Neural cell (in vitro differentiated cells): ENCODE results near the gene NCAM1. TPM values are rescaled to one million over a fixed set of nuclear protein-coding genes. Genes with fewer than 3 reads are reported as not detected.

Source experiments
- H2AFZ ChIP-seq: fragments of 200-600, 300-800 bp; sonication (generic), shearing (Covaris generic); 2 replicates; pipeline ENCODE4 v1.6.0; 2014; ENCODE audit warnings: low read depth, mild to moderate bottlenecking, antibody characterized with exemption, low read length, moderate library complexity
- H3F3A ChIP-seq: fragments of 200-600 bp; shearing (Covaris generic); 2 replicates; pipeline ENCODE4 v1.6.1; 2016; ENCODE audit warnings: mild to moderate bottlenecking, moderate library complexity, mixed read lengths, antibody characterized with exemption, low read length; ENCODE audit not compliant: insufficient read depth, poor library complexity, severe bottlenecking
- H3K27ac ChIP-seq: fragments of 200-600, 300-800 bp; sonication (generic), shearing (Covaris generic); 2 replicates; pipeline ENCODE4 v1.5.1; 2014; ENCODE audit warnings: mild to moderate bottlenecking, low read length, moderate library complexity
- H3K27me3 ChIP-seq: fragments of 300-800, 200-600 bp; sonication (generic), shearing (Covaris generic); 2 replicates; pipeline ENCODE4 v1.6.0; 2014; ENCODE audit warnings: mild to moderate bottlenecking, low read depth, low read length, moderate library complexity; ENCODE audit not compliant: insufficient read depth
- H3K36me3 ChIP-seq: fragments of 300-800, 200-600 bp; sonication (generic), shearing (Covaris generic); 2 replicates; pipeline ENCODE4 v1.5.1; 2014; ENCODE audit warnings: mild to moderate bottlenecking, antibody characterized with exemption, low read length, moderate library complexity; ENCODE audit not compliant: insufficient read depth
- H3K4me2 ChIP-seq: fragments of 300-800, 200-600 bp; sonication (generic), shearing (Covaris generic); 2 replicates; pipeline ENCODE4 v1.6.0; 2014; ENCODE audit warnings: mild to moderate bottlenecking, low read length
- H3K4me3 ChIP-seq: fragments of 300-800, 200-600 bp; sonication (generic), shearing (Covaris generic); 2 replicates; pipeline ENCODE4 v1.5.1; 2014; ENCODE audit warnings: mild to moderate bottlenecking, low read length, moderate library complexity
- H3K79me2 ChIP-seq: fragments of 200-600 bp; shearing (Covaris generic); replicated peaks from 2 replicates; pipeline ENCODE4 v1.6.0; 2014; ENCODE audit warnings: mild to moderate bottlenecking, low read length, moderate library complexity; ENCODE audit not compliant: insufficient read depth
- H3K9ac ChIP-seq: fragments of 300-800, 200-600 bp; sonication (generic), shearing (Covaris generic); 2 replicates; pipeline ENCODE4 v1.6.1; 2016; ENCODE audit warnings: mild to moderate bottlenecking, low read length, mixed read lengths
- H3K9me2 ChIP-seq: fragments of 200-600 bp; shearing (Covaris generic); 2 replicates; pipeline ENCODE4 v1.6.1; 2016; ENCODE audit warnings: mild to moderate bottlenecking, low read length, mixed read lengths; ENCODE audit not compliant: insufficient read depth
- H3K9me3 ChIP-seq: fragments of 200-600, 300-800 bp; sonication (generic), shearing (Covaris generic); 2 replicates; pipeline ENCODE4 v1.6.1; 2016; ENCODE audit warnings: mild to moderate bottlenecking, mixed run types, low read length, moderate library complexity, mixed read lengths
- H4K20me1 ChIP-seq: fragments of 200-600 bp; shearing (Covaris generic); 2 replicates; pipeline ENCODE4 v1.6.1; 2016; ENCODE audit warnings: mild to moderate bottlenecking, mixed run types; ENCODE audit not compliant: insufficient read depth
- EP300 ChIP-seq: fragments of 450-650 bp; conservative IDR thresholded peaks from 2 replicates; pipeline ENCODE4 v1.6.1; 2014; ENCODE audit warnings: antibody characterized with exemption, mild to moderate bottlenecking, moderate library complexity; ENCODE audit not compliant: poor library complexity, severe bottlenecking
- EZH2 ChIP-seq: fragments of 200-600, 300-800 bp; shearing (Covaris generic), sonication (generic); IDR thresholded peaks from 2 replicates; pipeline ENCODE4 v1.6.1; 2014; ENCODE audit warnings: antibody characterized with exemption, low read length, borderline replicate concordance, mild to moderate bottlenecking; ENCODE audit not compliant: insufficient read depth, poor library complexity, severe bottlenecking
- MXI1 ChIP-seq: fragments of 450-650 bp; conservative IDR thresholded peaks from 2 replicates; pipeline ENCODE4 v1.6.1; 2014; ENCODE audit warnings: antibody characterized with exemption, mild to moderate bottlenecking; ENCODE audit not compliant: poor library complexity, severe bottlenecking
- POLR2AphosphoS5 ChIP-seq: IDR thresholded peaks from 2 replicates; pipeline ENCODE4 v1.6.1; 2012
- RAD21 ChIP-seq: fragments of 450-650 bp; conservative IDR thresholded peaks from 2 replicates; pipeline ENCODE4 v1.6.1; 2014; ENCODE audit warnings: antibody characterized with exemption, mild to moderate bottlenecking, moderate library complexity
- REST ChIP-seq: IDR thresholded peaks from 2 replicates; pipeline ENCODE4 v1.6.1; 2012; ENCODE audit warnings: borderline replicate concordance
- SMC3 ChIP-seq: fragments of 450-650 bp; conservative IDR thresholded peaks from 2 replicates; pipeline ENCODE4 v1.6.1; 2014; ENCODE audit warnings: antibody characterized with exemption, mild to moderate bottlenecking, moderate library complexity; ENCODE audit not compliant: poor library complexity
- TAF1 ChIP-seq: IDR thresholded peaks from 2 replicates; pipeline ENCODE4 v1.6.1; 2012; ENCODE audit warnings: low read depth
- polyA plus RNA-seq: library from polyadenylated mRNA; depleted of rRNA; stranded (reverse); fragments of >200 nt; gene quantifications from 2 replicates; pipeline ENCODE4 v1.2.3, GENCODE V29; 2014
- TF ChIP-seq, protein P1 (sequence below): fragments of 450-650 bp; IDR thresholded peaks from 2 replicates; pipeline ENCODE4 v1.5.1; 2014; ENCODE audit warnings: antibody characterized with exemption, mild to moderate bottlenecking, moderate library complexity; ENCODE audit not compliant: poor library complexity, severe bottlenecking

Gene NCAM1
- polyA plus RNA-seq, 1 donor from 2014 or later = 120 TPM

DNA sequence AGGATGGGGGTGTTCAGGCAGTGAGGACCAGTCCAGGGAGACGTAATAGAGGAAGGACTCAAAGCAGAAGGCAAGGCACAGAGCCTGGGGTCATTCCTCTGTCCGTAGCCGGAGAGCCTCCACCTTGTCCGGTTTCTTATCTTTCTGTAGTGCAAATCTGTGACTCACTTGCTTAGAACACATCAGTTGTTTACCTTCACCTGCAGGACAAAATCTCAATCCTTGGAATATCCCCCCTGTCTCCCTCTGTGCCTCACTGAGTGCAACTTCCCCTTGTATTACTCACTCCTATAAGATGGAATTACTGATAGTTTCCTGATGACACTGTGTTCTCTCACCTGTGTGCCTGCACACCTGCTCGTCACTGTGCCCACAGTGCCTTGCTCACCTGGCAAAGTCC is 332.7 kb downstream of the NCAM1 start:
- Histone ChIP-seq H3K4me2 (no peak overlapping the region), H3K79me2 (no peaks in the 10 kb centered on the region), H3K27me3 (no peaks in the 10 kb centered on the region), H3K4me3 (no peak overlapping the region), H3K27ac (no peak overlapping the region), H3K9me3 (no peaks in the 10 kb centered on the region), H3K9me2 (no peaks in the 10 kb centered on the region), H2AFZ (no peak overlapping the region), H4K20me1 (no peaks in the 10 kb centered on the region), H3K9ac (no peak overlapping the region), H3F3A (no peaks in the 10 kb centered on the region), H3K36me3 (no peaks in the 10 kb centered on the region)
- TF ChIP-seq SMC3 (no peak), EZH2 (no peak)

GRCh38 chr11:113295993-113296392 is 334.8 kb downstream of the NCAM1 start:
- H3K9me2 ChIP-seq = no peaks in the 10 kb centered on the region
- no peak overlapping the region for H3K4me3 ChIP-seq
- H3K9me3 ChIP-seq = no peaks in the 10 kb centered on the region
- no peak overlapping the region for H3K4me2 ChIP-seq
- H3K27me3 ChIP-seq = no peaks in the 10 kb centered on the region
- H2AFZ ChIP-seq = no peak overlapping the region
- H3K27ac ChIP-seq = no peak overlapping the region
- H3K79me2 ChIP-seq = no peaks in the 10 kb centered on the region
- H4K20me1 ChIP-seq = no peaks in the 10 kb centered on the region
- H3F3A ChIP-seq = no peaks in the 10 kb centered on the region
- TF ChIP-seq SMC3 (no peak), EZH2 (no peak), POLR2AphosphoS5 (no peak), EP300 (no peak), RAD21 (no peak), REST (no peak), TAF1 (no peak), MXI1 (no peak)
- TF ChIP-seq, protein P1, sequence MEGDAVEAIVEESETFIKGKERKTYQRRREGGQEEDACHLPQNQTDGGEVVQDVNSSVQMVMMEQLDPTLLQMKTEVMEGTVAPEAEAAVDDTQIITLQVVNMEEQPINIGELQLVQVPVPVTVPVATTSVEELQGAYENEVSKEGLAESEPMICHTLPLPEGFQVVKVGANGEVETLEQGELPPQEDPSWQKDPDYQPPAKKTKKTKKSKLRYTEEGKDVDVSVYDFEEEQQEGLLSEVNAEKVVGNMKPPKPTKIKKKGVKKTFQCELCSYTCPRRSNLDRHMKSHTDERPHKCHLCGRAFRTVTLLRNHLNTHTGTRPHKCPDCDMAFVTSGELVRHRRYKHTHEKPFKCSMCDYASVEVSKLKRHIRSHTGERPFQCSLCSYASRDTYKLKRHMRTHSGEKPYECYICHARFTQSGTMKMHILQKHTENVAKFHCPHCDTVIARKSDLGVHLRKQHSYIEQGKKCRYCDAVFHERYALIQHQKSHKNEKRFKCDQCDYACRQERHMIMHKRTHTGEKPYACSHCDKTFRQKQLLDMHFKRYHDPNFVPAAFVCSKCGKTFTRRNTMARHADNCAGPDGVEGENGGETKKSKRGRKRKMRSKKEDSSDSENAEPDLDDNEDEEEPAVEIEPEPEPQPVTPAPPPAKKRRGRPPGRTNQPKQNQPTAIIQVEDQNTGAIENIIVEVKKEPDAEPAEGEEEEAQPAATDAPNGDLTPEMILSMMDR = no peak
- H3K9ac ChIP-seq = no peak overlapping the region
- no peaks in the 10 kb centered on the region for H3K36me3 ChIP-seq
